Stimulated activated CD4-positive, alpha-beta T cell treated with anti-CD3 and anti-CD28 coated beads, Interleukin-2, amount 100 ng/mL, for 48 hours (primary cell): ENCODE measurements around the gene RHOBTB1.
"Not testable (repeated sequence)": the region's sequence is repeated elsewhere in the genome, so short reads cannot be mapped to it uniquely, and the experiment has no call there.

Source experiments
- DNase-seq, 2 donors: peaks; one replicate each; pipeline ENCODE4 v3.0.0-alpha.2; 2020

Gene RHOBTB1

DNA sequence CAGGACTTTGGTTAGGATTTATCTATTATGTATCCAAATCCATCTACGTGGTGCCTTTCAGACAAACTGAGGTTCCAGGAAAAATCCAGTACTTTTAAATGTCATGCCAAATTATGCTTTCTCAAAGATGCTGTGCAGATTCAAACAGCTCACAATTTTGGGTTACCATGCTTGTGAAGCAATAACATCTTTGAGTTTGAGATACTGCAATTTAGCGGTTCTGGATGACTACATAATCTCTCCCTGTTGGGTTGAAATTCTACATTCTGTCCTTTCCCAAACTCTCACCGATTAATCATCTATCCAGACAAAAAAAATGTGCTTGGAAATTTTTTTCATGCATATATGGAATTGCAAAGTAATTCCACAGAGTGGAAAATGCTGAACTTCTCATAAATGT lies 3.5 kb downstream of the RHOBTB1 start:
- no peak for DNase-seq

DNA sequence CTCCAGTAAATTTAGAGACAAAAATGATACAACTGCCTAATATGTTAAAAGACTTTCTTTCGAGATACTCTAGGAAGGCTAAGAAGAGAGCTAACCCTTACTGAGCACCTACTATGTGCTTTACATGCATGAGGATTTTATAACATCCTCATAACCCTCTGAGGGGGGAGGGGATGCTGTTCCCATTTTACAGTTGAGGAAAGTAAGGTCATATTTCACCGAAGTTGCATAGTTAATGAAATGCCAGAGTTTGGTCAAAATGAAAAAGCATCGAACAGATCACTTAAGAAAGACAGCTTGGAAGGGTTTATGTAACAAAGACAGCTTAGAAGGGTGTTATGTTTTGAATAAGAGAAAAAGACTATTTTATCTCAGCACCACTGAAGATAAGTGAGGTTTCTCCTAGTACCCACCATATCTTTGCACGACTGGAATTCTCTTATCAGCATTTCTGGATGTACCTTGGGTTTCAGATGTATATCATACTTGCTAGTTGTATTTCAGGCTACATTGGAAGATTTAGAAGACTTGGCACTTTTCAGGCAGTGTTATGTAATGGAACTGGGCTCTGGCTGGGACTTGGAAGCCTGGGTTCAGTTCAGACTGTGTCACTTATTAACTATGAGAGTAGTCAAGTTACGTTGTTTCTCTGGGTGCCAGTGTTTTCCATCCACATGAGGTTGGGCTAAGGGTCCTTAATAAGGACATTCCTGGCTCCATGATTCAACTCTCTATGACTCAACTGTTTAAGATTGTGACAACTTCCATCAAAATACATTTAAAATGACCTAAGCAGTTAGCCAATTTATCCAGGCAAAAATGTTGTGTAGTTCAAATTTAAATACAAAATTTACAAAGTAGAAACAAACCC lies 6.0 kb downstream of the RHOBTB1 start:
- no peak for DNase-seq

DNA sequence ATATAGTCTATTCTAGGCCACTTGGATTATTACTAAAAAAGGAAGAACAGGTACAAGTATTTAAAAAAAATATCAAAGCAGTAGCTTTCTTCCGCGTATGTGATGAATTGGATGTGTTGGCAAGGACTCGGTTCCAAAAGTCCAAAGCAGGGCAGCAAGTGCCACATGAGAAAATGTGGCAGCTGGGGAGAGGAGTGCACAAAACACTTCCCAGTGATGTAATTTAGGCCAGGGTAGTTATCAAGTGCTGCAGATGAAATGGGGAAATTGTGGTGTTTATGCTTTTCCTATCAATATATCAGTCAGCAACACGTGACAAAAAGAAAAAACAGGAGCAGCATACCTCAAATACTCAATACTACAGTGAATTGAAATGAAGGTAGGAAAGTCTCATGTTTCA lies 7.0 kb downstream of the RHOBTB1 start:
- no peak for DNase-seq

DNA sequence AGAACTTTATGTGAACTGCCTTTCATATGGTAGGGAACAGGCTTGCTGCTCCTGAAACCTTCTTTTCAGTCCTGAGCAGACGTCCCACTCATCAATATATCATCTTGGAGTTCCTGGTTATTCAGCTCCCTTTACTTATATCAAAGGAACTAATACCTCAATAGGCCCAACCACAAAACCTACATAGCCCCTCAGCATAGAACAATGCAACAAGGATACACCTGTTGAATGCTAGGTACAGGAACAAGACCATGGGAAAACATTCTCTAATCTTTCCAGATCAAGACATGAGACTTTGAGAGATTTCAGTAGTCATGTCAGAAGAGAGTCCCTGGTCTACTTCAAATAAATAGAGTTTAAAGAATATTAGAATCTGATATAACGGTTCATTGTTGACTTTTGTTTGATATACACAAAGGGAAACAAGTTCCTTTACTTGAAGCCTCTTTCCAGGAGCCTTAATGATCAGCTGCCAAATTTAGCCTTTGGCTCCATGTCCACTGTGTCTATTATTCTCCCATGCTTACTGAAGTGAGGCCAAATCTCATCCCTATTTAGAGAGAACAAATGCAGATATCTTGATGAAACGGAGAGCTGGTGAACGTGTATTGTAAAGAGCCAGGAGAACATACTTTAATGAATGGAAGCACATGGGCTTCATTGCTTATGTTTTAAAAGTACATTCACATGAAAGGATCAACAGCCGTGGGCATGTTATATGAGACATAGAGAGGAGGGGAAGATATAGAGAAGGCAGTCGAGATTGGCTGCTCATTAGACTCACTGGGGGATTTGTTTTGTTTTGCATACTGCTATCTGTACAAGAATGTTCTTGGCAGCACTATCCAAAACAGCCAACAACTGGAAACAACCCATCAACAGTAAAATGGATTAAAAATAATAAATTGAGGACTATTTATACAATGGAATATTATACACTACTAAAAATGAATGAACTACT lies 9.5 kb downstream of the RHOBTB1 start:
- DNase-seq, result no peak

DNA sequence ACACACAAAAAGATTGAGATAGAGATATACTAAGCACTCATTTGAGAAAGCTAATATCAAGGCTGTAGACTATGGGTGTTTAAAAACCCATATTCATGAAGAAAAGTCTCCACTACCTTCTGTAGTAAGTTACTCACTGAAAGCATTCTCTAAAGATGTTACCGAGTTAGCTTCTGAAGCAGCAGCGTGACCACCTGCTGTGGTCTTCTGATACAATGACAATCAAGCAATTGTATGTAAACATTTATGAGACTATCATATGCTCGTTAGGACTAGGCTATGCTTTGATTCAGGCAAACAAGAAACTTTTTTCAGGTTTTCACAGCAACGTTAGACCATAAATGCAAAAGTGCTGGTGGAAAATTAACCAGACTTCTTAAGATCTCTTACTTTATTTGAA lies 11.2 kb downstream of the RHOBTB1 start:
- DNase-seq, result no peak

DNA sequence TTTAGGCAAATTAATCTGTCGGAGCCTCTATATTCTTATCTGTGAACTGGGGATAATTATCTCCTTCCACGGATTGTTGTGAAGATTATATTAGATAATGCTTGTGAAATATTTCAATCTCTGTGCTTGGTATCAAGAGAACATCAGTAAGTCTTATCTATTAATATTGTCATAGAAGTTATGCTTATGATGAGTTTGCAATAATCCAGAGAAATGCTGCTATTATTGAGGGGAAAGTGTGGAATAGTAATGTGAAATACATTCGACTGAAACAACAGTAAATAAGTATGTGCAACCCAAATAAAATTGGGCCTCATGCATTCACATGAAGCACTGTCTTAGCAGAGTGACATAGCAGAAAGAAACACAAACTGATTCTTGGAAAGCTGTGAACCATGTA lies 13.7 kb downstream of the RHOBTB1 start:
- DNase-seq, result no peak

DNA sequence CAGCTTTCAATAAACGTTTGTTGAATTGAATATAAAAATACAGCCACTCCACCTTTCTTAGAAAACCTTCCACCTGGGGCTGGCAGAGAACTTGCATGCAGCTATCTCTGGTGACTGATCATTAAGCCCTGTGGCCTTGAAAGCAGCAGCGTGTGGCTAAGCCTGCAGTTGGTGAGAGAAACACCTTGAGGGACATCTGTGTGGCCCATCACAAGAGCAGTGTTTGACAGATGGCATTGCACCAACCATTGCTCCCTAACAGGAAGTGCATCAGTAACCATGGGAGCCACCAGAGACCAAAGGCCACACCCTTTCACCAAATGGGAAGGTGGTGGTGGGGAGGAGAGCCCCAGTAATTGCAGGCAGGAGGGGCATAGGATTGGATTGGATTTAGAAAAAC lies 22.4 kb downstream of the RHOBTB1 start:
- DNase-seq, result no peak

DNA sequence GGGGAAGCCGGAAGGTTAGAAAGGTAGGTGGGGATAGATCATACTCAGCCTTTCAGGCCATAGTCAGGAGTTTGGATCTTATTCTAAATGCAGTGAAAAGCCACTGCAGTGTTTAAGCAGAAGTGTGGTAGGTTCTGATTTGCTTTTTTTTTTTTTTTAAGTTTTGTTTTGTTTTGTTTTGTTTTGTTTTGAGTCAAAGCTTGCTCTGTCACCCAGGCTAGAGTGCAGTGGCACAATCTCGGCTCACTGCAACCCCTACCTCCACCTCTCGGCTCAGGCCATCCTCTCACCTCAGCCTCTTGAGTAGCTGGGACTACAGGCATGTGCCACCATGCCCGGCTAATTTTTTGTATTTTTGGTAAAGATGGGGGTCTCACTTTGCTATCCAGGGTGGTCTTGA lies 23.5 kb downstream of the RHOBTB1 start:
- no peak for DNase-seq

DNA sequence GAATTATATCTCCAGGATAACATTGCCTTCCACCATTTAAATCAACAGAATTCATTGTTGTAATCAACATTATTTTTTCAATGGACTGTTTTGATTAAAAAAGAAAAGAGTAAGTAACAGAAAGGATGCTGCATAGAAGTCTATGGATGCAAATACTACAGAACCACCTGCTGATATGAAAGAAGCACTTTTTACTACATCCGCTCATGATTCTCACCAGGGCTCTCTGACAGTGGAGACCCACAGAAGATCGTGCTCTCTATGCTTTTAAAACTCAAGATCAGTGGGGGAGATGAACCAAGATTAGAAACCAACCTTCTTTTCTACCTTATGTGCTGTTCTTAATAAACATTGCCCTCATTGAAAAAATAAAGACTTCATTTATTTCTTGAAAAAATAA lies 24.4 kb downstream of the RHOBTB1 start:
- DNase-seq, result no peak

DNA sequence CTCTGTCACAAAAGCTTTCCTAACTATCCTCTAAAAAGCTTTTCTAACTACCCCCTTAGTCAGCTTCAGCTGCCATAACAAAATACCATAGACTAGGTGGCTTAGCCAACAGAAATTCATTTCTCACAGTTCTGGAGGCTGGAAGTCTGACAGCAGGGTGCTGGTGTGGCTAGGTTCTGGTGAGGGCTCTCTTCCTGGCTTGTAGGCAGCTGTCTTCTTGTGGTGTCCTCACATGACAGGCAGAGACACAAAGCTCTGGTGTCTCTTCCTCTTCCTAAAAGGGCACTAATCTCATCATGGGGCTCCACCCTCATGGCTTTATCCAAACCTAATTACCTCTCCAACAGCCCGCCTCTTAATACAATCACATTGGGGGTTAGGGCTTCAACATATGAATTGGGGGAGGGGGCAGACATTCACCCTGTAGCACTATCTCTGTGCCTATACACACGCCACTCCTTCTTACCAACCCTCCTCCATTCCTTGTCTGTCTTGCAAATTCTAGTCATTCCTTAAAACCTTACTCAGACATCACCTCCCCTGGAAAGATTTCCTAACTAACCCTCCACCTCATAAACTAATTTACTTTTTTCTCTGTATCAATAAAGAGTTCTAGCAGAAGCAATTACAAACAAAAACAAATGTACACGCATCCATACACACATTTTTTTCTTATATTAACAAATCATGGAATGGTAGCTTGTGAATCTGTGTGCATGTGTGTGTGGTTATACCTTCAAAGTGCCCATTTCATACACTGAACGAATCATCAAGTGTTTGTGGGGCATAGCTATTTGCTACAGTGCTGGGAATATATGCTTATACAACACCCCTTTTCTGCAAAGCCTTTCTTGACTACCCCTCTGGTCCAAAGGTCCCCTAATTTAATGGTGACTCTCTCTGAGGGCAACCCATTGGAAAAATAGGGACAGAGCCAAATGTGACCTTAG lies 26.4 kb downstream of the RHOBTB1 start:
- DNase-seq, result no peak

DNA sequence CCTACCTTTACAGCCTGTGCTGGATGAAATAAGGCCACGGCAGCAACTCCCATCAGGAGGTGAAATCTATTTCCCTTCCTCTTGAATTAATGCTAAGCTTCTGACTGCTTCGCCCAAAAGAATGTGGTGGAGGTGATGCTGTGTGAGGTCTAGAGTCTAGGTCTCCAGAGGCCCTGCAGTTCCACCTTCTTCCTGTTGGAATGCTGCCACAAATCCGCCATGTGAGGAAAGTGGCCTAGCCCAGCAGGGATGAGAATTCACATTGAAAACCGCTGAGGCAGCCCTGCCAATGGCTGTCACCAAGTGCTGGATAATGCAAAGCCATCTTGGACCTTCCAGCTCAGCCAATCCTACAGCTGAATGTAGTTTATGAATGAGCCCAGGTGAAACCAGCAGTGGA lies 28.0 kb downstream of the RHOBTB1 start:
- DNase-seq, result no peak

DNA sequence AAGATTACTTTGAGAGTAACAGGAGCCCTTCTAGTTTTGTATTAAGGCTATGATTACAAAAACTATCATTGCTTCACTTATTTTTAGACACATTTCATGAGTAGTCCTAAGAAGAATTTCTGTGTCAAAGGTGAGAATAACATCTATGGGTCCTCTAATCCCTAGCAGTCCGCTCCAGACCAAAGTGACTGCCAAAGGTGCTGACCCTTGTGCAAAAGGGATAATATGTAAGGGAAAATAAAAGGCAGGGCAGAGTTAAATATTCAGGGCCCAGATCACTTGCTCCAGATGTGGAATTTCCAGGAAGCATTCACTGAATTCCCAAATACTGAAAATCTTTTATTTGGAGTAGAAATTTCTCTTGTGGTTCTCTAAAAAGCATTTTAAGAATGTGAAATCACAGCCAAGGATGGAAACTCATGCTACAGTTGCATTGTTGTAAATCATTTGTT lies 29.3 kb downstream of the RHOBTB1 start:
- DNase-seq, result no peak

DNA sequence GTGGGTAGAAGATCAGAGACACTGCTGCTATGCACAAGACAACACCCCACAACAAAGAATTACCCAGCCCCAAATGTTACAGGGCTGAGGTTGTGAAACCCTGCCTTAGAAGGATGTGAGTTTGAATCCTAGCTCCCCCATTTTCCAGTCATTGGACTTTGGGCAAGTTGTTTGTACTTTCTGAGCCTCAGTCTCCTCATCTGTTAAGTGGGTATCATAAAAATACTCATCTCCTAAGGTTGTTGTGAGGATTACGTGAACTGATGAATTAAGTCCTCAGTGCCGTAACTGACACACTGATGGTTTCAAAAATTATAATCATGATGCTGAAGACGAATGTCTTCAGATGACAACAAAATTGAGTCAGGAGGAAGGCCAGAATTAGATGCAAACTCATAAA lies 30.3 kb downstream of the RHOBTB1 start:
- no peak for DNase-seq

DNA sequence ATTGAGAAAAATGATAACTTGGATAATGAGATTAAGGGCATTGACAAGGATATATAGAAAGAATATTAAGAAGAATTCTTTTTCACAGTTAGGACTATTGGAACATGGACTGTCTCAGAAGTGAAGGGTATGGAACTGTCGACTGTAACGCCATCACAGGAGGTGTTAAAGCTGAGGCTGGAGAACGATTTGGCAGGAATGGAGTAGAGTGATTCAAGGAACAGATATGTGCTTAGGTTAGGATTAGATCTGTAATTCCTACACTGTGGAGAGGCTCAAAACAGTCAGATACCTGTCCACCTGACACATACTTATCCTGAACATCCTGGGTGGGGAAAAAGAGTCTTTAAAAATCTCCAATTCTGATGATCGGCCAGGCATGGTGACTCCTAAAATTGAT lies 30.9 kb downstream of the RHOBTB1 start:
- DNase-seq, result no peak

DNA sequence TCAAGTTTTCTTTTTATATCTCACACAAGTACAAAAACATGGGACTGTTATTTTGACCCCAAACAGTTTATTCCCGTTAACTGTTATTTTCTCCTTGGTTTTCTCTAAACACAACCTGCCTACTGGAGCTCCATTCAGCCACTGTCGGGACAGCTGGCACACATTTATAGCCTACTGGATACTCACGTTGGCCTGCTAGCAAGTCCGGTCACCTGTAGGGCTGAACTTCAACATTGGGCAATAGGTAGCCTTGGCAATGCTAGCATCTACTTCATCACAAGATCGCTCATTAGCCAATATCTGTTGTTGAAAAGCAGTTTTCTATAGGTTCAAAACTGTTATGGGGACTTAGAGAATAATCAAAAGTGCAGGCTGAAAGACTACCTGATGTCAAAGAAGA lies 32.3 kb downstream of the RHOBTB1 start:
- no peak for DNase-seq

DNA sequence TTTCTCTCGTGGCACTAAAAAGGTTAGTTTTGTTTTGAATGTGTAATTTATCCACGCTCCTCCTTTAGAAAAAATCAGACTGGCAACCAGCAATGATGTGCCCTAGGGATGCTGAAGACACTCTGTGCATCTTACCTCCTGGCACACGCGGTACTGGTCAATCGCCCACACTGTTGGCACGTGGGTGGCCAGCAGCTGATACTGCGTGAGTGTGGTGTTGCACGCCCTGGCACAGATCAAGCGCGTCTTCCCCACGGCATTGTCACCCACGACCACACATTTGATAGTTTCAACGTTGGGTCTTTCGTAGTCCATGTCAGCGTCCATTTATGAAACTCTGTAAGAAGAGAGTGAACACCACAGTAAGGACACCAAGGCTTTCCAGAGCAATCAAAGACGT lies 32.8 kb downstream of the RHOBTB1 start:
- DNase-seq, result no peak

DNA sequence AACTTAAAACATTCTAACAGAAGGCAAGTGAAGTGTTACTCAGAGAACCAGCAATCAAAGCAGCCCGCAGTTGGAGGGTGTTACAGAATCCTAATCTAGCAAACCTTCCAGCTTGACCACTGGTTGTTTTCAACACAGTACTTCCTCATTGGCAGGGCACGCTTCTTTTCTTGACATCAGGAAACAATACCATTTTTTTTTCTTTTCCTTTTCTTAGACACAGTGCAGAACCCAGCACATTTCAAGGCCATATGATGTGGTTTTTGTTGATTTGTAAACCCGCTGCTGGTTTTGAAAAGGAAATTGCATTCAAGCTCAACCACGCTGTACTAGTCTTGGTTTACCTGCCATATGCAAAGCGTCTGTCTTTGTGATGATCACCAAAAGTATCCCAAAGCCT lies 33.4 kb downstream of the RHOBTB1 start:
- DNase-seq, result no peak

DNA sequence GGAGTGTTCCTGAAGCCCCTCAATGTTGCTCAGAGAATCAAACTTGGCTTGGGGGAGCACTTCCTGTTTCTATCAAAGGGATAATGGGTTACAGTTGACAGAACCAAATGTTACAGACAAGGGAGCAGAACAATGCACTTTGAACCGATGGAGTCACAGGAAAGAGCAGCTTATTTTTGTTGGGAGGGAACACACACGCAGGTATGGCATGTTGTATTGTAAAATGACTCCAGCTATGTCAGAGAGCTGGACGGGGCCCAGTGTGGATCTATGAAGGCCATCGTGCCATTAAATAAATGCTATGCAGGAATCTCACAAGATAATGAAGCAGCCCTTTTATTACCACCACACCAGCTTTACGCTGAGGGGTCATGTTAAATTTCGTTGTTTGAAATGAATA lies 35.1 kb downstream of the RHOBTB1 start:
- DNase-seq, result no peak

DNA sequence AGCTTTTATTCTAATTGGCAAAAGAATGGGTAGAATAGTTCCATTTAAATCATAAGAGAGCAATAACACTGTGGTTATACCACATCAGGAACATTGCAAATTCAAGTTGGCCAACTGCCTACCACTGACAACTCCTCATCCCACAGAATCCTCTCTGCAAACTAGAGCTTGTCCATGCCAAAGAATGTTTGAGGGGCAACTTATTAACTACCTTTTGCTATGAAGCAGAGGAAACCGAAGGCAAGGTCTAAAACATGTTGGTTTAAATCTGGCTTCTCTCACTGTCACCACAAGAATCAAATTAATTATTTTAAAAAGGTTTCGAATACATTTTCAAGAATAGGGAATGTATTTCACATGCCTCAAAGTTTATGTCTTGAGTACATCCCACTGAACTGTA lies 36.0 kb downstream of the RHOBTB1 start:
- no peak for DNase-seq

DNA sequence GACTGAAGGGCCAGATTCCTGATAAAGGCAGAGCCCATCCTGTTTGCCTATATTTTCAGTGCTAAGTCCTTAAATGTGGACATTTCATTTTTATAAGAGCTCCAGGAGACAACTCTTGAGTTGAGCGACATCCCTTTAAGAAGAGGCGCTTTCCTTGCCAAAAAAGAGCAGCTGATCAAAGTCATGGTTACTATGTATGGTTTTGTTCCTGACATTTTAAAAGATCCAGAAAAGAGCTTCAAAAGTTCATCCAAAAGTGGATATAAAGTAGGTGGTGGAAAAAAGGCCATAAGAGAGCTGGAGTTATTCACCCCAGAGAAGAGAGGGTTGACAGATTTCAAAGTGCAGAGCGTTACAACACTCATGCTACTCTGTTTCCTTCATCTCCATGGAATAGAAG lies 36.7 kb downstream of the RHOBTB1 start:
- no peak for DNase-seq

DNA sequence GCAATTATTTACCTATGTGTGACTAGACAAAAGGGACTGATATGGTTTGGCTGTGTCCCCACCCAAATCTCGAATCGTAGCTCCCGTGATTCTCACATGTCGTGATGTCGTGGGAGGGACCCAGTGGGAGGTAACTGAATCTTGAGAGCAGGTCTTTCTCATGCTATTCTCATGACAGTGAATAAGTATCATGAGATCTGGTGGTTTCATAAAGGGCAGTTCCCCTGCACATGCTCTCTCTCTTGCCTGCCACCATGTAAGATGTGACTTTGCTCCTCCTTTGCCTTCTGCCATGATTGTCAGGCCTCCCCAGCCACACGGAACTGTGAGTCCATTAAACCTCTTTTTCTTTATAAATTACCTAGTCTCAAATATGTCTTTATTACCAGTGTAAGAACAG lies 37.2 kb downstream of the RHOBTB1 start:
- not testable (repeated sequence) for DNase-seq

DNA sequence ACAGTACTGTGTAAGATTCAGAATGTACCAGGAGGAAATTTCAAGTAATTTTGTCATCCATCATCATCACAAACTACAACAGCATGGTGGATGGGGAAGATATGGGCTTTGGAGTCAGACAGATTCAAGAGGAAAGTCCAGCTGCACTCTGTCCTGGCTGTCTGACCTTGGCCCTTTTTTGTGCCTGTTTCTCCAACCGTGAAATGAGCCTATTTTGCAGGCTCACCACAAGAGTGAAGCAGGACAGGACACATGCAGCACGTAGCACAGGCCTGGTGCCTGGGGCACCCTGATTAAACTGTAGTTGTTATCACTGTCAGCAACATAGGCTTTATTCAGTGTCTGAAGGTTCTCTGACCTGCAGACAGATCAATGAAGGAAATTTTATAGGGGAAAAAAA lies 37.6 kb downstream of the RHOBTB1 start:
- DNase-seq, result no peak

DNA sequence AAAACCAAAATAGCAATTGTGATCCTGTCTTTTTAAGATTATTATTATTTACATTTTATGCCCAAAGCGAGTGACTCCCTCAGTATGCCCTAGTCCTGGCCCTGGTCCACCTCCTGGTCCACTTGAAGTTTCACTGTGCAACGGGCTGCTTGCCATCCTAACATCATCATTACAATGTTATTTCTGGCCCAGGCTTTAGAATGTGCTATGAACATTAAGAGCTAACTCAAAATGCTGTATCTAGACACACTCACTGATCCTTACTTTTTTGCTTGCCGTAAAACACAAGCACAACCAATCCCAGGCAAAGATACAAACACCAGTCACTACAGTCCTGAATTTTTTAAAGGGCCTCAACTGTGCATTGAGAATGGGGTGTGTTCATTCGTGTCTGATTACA lies 38.4 kb downstream of the RHOBTB1 start:
- DNase-seq, result no peak
